ENCODE results near the gene PIP4K2B.
"Not testable (repeated sequence)": the region's sequence is repeated elsewhere in the genome, so short reads cannot be mapped to it uniquely, and the experiment has no call there.

PIP4K2B gene

GRCh38 chr17:38728290-38728831, 71.0 kb downstream of the PIP4K2B start:
- no peak for DNase-seq

- DNase-seq: no peak
Measured at GRCh38 chr17:38727736-38728135, 71.6 kb downstream of the PIP4K2B start.

GRCh38 chr17:38726145-38726544, 73.2 kb downstream of the PIP4K2B start:
- DNase-seq: not testable (repeated sequence)

- DNase-seq: no peak
Measured at GRCh38 chr17:38725066-38725465, 74.3 kb downstream of the PIP4K2B start.

- DNase-seq: peak; percentile 86
Measured at GRCh38 chr17:38724337-38724988, 74.9 kb downstream of the PIP4K2B start.

- no peak for DNase-seq
Measured at GRCh38 chr17:38721802-38722201, 77.6 kb downstream of the PIP4K2B start.

- no peak for DNase-seq
Measured at GRCh38 chr17:38720941-38721340, 78.4 kb downstream of the PIP4K2B start.

GRCh38 chr17:38719943-38720641, 79.3 kb downstream of the PIP4K2B start:
- no peak for DNase-seq

- DNase-seq: no peak
Measured at GRCh38 chr17:38719289-38719942, 79.9 kb downstream of the PIP4K2B start.

GRCh38 chr17:38717139-38717745, 82.1 kb downstream of the PIP4K2B start:
- no peak for DNase-seq

- no peak for DNase-seq
Measured at GRCh38 chr17:38716368-38717005, 82.9 kb downstream of the PIP4K2B start.

Measured in right forelimb (tissue), 1 donor.